Transverse colon (tissue), 4 donors: ENCODE measurements around the gene HSFX3.

ENCODE experiments used
- EP300 ChIP-seq: sonication (generic); formaldehyde crosslinking; IDR thresholded peaks from one replicate; pipeline ENCODE4 v1.6.1; 2017; ENCODE audit warnings: antibody characterized with exemption, low read depth
- POLR2A ChIP-seq: fragments of 450-650 bp; IDR thresholded peaks from one replicate; pipeline ENCODE4 v1.6.1; 2016; ENCODE audit warnings: antibody characterized with exemption, mild to moderate bottlenecking, moderate library complexity
- POLR2AphosphoS5 ChIP-seq, 3 donors: sonication (generic); formaldehyde crosslinking; IDR thresholded peaks; one replicate each; pipeline ENCODE4 v1.6.1; 2016; ENCODE audit warnings: antibody characterized with exemption in 3 of 3
- TF ChIP-seq, protein P1 (sequence below), 5 experiments: fragments of 200-600 bp in 3 of 5; fragments of 450-650 bp in 2 of 5; sonication (generic) in 3 of 5; IDR thresholded peaks; 1 replicate in 2 of 5; 2 replicates in 3 of 5; pipeline ENCODE4 v1.5.1; 2016 to 2017; ENCODE audit warnings: antibody characterized with exemption in 5 of 5, inconsistent platforms in 3 of 5, mild to moderate bottlenecking in 2 of 5, moderate library complexity in 1 of 5

DNA sequence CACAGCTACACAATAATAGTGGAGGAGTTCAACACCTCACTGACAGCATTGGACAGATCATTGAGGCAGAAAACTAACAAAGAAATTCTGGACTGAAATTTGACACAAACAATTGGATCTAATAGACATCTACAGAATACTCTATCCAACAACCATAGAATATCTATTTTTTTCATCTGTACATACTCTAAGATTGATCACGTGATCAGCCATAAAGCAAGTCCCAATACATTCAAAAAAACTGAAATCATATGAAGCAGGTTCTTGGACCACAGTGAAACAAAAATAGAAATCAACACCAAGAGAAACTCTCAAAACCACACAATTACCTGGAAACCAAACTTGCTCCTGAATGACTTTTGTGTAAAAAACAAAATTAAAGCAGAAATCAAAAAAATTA, 32.4 kb downstream of the HSFX3 start:
- TF ChIP-seq, protein P1, sequence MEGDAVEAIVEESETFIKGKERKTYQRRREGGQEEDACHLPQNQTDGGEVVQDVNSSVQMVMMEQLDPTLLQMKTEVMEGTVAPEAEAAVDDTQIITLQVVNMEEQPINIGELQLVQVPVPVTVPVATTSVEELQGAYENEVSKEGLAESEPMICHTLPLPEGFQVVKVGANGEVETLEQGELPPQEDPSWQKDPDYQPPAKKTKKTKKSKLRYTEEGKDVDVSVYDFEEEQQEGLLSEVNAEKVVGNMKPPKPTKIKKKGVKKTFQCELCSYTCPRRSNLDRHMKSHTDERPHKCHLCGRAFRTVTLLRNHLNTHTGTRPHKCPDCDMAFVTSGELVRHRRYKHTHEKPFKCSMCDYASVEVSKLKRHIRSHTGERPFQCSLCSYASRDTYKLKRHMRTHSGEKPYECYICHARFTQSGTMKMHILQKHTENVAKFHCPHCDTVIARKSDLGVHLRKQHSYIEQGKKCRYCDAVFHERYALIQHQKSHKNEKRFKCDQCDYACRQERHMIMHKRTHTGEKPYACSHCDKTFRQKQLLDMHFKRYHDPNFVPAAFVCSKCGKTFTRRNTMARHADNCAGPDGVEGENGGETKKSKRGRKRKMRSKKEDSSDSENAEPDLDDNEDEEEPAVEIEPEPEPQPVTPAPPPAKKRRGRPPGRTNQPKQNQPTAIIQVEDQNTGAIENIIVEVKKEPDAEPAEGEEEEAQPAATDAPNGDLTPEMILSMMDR (IDR thresholded peaks at IDR 0.05) = no peak
- TF ChIP-seq POLR2A (no peak), POLR2AphosphoS5 (IDR thresholded peaks at IDR 0.05) (no peak), EP300 (no peak)
